COLO668 (cell line): Measurements from ENCODE around the gene ARCN1.
"Not testable (repeated sequence)": the region's sequence is repeated elsewhere in the genome, so short reads cannot be mapped to it uniquely, and the experiment has no call there.

Experiments used
- DNase-seq: peaks from one replicate; lab custom pipeline; 2025; ENCODE audit not compliant: unreplicated experiment; lab: John Stamatoyannopoulos, UW

Gene ARCN1

GRCh38 chr11:118605116-118605867, 33.1 kb downstream of the ARCN1 start:
- no peak for DNase-seq

- peak; percentile 12 for DNase-seq
These were observed 34.1 kb downstream of the ARCN1 start for GRCh38 chr11:118606157-118606843.

DNA sequence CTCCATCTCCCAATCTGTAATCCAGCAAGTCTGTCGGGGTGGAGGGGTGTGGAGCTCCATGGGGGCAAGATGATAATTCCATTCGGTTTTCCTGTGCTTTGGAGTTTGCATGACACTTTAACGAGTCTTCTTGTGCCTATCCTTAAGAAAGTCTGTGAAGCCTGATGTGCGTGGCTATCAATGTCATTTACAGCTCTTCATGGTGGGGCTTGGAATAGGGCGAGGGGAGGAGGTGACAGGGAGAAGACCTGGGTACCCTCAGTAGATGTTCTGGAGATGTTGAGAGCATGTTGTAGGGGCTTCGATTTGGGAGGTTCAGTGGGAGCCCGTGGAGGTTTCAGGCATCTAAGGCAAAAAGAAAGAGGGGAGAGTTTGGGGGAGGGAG, 34.6 kb downstream of the ARCN1 start:
- DNase-seq = no peak

DNA sequence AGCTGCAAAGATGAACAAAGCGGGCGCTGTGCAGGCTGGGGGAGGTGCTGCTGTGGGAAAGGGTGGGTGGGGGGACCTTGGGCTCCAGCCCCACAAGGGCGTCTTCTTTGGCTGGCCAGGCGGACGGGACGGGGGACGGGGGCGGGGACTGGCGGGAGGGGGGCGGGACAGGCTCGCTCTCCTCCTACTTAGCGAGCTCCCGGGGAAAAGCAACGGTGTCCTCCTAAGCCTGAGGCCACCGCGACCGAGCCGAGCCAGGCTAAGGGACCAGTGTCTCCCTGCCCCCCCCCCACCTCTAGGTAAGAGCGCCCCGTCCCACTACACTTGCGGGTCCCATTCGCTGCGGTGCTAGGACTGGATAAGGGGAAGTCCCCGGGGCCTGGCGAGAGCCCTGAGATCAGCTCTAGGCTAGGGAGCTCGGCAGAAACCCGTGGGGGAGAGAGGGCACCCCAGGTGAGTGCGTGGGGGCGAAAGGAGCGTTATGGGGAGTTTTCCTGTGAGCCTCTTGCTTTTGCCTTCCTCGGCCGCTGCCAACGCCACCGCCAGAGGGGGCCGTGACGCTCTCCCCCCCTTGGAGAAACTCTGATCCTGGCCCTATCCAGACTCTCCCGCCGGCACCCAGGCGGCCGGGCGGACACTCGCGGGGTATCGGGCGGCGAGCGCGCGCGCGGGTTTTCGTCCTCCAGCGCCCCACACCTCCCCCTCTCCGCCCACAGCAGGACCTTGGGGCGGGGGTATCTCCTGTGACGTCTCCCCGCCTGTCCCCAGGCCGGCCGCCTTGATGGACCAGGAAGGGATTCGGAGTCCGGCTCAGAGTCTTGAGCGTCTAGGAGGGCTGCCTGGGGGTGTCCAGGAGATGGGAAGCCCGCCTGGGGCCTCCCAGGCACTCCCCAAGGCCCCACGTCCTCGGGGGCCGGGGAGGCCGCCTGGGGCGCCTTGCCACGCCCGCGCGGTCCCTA, 35.5 kb downstream of the ARCN1 start, which contains the start of gene PHLDB1:
Gene PHLDB1 (plus strand): TSS at position 215 of the 959 bp plus-strand sequence. CDS start 6,222 bp downstream, outside the sequence.
- DNase-seq = peak; percentile 59

DNA sequence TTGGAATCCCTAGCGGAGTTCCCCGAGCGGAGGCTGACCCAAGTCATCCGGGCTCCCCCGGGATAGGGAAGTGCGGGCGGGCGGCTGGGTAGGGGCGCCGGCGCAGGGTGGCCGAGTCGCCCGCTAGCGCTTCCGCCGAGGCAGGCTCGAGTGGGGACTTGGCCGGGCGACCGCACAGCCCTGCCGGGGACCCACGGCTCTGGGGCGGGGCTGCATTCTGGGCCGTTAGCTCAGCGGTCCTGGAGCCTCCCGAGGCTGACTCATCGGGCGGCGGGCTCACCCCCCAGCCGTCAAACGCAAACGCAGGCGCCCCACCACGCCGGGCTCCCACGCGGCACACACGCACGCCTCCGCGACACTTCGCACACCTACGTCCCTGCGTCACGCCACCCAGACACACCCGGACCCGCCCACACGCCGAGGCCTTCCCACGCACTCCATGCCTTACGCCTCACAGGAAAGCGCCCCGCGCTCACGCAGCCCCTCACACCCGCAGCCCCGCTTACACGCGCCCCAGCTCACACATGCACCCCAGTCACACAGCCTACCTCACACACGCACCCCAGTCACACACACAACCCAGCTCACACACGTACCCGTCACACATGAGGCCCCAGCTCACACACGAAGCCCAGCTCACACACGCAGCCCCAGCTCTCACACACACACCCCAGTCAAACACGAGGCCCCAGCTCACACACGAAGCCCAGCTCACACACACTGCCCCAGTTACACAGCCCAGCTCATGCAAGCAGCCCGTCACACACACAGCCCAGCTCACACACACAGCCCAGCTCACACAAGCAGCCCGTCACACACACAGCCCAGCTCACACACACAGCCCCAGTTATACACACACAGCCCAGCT, 36.4 kb downstream of the ARCN1 start:
- DNase-seq = peak; percentile 54

- DNase-seq = peak; percentile 46
These were observed 37.4 kb downstream of the ARCN1 start for GRCh38 chr11:118609380-118610224.

DNA sequence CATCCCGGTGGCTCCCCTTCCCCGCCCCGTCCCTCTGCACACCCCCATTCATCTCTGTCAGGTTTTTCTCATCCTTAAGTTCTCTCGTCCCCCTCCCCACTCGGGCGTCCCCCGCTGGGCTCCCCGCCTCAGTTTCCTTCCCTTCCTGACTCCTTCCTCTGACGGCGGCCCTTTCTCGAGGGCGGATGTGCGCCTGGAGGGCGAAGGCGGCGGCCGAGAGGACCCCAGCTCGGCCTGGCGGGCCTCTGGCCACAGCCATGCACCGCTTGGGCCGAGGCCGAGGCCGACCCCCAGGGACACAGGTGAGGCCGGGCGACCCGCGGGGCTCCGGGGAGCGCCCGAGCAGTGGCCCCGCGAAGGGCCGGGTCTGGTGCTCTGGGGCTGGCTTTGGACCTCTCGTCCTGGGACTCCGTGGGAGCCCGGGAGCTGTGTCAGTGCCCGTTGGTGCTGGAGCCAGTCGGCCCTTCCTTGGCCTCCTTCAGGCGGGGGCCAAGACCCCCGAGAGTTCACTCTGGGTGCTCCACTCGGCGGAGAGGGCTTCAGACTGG, 38.1 kb downstream of the ARCN1 start:
- no peak for DNase-seq

GRCh38 chr11:118610773-118611432, 38.7 kb downstream of the ARCN1 start:
- DNase-seq = peak; percentile 90

- not testable (repeated sequence) for DNase-seq
These were observed 39.2 kb downstream of the ARCN1 start for GRCh38 chr11:118611433-118611795.

DNA sequence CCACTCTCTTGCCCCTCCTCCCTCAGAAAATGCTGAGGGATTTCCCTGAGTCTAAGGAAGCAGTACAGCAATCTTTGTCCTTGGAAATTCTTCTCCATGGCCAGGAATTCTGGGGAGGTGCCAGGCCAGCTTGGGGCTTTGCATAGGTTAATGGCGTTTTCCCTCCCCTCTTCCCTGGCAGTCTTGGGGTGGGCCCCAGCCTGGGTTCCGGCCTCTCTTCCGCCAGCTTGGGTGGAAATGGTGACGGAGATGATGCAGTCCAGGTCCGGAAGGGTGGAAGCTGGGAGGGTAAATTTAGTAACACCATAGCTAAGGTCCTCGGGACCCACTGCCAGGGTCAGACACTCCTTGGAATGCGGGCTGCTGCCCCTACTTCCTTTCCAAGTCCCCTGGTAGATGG, 40.2 kb downstream of the ARCN1 start:
- no peak for DNase-seq

GRCh38 chr11:118614511-118614910, 42.3 kb downstream of the ARCN1 start:
- no peak for DNase-seq

GRCh38 chr11:118615282-118615975, 43.2 kb downstream of the ARCN1 start:
- no peak for DNase-seq

DNA sequence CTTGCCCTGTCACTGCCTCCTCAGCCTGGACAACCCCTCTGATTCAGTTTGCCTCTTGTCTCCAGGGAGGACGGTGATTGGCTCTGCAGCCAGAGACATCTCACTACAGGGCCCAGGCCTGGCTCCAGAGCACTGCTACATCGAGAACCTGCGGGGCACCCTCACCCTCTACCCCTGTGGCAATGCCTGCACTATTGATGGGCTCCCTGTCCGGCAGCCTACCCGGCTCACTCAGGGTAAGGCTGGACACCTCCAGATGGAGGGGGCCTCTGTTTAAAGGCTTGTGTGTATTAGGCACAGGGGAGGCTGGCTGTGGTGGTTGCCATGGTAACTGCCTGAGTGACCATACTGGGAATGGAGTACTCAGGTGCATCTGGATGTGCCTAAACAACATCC, 43.8 kb downstream of the ARCN1 start:
- no peak for DNase-seq

GRCh38 chr11:118618115-118618990, 46.1 kb downstream of the ARCN1 start:
- no peak for DNase-seq

DNA sequence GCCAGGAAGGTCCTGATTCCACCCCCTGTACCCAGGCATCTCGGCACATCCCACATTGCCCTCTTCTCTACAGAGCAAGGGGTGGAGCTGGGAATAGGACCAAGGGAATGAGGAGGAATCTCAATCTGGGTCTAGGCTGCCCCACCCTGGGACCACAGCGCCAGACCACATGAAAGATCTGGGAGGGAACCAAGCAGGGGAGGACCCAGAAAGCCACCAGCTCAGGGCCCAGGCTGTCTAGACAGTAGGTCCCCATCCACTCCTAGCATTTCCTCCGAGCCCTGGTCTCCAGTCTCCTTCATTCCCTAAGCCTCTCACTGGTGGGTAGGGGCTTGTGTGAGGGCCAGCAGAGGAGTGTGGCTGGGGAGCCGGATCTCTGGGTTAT, 46.8 kb downstream of the ARCN1 start:
- DNase-seq = no peak

DNA sequence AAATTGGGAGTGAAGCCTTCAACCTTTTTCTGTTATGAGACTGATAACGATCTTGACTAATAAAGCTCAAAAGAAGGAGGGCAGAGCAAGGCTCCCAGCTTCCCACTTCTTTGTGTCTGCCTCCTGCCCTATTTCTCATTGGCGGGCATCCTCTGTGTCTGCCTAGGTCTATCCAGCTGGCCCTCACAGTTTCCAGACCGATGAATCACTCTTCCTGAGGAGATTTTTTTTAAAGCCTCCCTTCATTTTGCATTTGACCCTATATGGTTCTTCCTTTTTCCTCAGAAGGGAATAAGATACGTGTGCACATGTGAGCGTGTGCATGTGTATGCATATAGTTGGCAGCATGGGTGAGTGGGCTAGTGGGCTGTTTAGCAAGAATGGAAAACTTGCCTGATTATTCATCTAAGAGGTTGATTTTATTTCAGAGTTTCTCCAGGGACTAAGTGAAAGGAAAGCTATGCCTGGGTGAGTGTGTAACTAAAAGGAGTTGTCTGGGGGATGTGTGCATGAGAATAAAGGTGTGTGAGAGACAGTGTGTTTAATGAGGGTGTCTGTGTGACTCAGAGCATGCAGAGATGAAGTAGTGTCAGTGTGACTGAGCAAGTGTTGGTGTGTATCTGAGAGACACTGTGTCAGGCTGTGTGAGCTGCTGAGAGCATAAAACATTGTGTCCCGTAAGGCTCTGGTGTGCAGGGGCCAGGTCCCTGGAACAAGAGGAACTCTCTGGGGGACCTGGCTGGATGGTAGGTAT, 47.4 kb downstream of the ARCN1 start:
- no peak for DNase-seq
